WI38 (cell line): Measurements from ENCODE around the gene SMG1.

Experiments used
- H3K4me3 ChIP-seq: 2 replicates; pipeline ENCODE4 v1.5.1; 2011; ENCODE audit warnings: low read depth, mild to moderate bottlenecking, control low read depth, low read length
- TF ChIP-seq, protein P1 (sequence below): IDR thresholded peaks from 2 replicates; pipeline ENCODE4 v1.5.1; 2012; ENCODE audit warnings: low read depth, mild to moderate bottlenecking, control low read depth, low read length

Gene SMG1

GRCh38 chr16:18816286-18816685 lies 109.9 kb downstream of the SMG1 start:
- TF ChIP-seq, protein P1, sequence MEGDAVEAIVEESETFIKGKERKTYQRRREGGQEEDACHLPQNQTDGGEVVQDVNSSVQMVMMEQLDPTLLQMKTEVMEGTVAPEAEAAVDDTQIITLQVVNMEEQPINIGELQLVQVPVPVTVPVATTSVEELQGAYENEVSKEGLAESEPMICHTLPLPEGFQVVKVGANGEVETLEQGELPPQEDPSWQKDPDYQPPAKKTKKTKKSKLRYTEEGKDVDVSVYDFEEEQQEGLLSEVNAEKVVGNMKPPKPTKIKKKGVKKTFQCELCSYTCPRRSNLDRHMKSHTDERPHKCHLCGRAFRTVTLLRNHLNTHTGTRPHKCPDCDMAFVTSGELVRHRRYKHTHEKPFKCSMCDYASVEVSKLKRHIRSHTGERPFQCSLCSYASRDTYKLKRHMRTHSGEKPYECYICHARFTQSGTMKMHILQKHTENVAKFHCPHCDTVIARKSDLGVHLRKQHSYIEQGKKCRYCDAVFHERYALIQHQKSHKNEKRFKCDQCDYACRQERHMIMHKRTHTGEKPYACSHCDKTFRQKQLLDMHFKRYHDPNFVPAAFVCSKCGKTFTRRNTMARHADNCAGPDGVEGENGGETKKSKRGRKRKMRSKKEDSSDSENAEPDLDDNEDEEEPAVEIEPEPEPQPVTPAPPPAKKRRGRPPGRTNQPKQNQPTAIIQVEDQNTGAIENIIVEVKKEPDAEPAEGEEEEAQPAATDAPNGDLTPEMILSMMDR: no peak
- H3K4me3 ChIP-seq: no peak overlapping the region

- H3K4me3 ChIP-seq: no peak overlapping the region
- TF ChIP-seq, protein P1: no peak
Observed at GRCh38 chr16:18811925-18812324, 114.3 kb downstream of the SMG1 start.

DNA sequence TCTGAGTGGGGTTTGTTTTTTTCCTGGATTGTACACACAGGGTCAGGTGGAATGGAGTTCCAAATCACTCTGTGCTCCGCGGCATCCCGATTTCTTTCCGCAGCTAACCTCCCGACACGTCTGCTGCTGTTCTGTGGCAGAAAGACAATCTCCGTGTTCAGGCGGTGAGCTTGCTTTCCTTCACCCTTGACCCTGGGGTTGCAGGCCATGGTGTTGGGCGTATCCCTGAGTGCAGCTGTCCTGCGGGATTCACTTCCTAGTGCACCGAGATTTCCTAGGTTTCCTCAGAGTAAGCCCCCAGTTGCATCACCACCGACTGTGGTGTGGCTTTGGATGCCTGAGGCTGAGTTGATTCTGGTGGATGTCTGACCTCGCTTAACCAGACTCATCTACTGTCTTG lies 117.0 kb downstream of the SMG1 start:
- TF ChIP-seq, protein P1: no peak
- H3K4me3 ChIP-seq: no peak overlapping the region

GRCh38 chr16:18805257-18805773 lies 120.9 kb downstream of the SMG1 start:
- H3K4me3 ChIP-seq: no peak overlapping the region
- TF ChIP-seq, protein P1: no peak

- TF ChIP-seq, protein P1: no peak
- H3K4me3 ChIP-seq: no peak overlapping the region
Observed at GRCh38 chr16:18804540-18804939, 121.7 kb downstream of the SMG1 start.

DNA sequence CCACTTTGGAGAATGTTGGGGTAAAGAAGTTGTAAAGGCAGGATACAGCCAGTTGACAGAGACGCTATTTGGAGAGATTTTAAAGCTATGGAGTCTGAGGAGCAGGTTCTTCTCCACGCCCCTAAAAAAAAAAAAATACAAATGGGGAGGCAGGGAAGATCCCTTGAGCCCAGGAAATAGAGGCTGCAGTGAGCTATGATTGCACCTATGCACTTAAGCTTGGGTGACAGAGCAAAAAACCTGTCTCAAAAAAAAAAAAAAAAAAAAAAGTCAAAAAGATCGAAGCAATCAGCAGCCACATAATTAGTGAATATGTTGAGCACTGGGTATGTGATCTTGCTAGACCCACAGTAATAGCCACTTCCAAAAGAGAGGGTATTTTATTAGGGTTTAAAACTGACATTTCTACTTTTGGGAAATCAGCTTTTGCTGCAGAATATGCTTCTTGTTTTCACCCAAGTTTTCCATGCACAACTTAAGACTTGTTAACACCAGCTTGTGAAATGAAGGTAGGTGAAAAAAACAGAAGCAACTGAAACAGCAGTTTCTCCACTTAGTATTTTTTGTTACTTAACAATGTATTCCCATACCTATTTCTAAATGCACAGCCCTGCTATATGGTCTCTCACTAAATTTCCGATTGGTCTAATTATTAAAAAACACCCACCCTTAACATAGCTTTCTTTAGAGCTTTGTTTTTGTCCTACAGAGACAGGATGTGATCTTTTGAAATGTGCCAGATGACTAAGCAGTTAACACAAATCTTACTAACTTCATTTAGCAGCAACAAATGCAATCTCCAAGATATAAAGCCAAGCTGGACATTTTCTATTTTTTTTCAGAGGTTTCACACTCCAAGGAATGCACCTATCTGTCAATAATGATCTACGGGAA lies 122.4 kb downstream of the SMG1 start:
- H3K4me3 ChIP-seq: no peak overlapping the region
- TF ChIP-seq, protein P1: no peak

DNA sequence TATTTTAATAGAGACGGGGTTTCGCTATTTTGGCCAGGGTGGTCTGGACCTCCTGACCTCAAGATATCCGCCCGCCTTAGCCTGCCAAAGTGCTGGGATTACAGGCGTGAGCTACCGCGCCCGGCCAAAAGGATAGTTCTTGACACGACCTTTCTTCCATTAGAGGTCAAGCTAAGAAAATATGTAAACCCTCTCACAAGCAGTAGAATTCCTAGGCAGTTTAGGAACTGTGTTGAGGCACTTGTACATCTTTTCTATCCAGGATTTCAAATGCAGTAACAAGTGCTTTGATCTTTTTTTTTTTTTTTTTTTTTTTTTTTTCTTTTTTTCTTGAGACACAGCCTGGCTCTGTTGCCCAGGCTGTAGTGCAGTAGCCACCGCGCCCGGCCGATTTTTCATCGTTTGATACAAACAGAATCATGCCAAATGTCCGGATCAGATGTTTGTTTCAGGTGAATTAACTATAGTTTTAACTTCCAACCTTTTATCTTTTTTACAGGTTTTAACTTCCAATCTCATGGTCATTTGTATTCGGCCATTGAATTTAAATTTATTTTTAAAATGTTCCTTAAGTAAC lies 123.4 kb downstream of the SMG1 start:
- H3K4me3 ChIP-seq: no peak overlapping the region
- TF ChIP-seq, protein P1: no peak
